Keratinocyte (primary cell): ENCODE measurements around the gene DUSP10. TPM values are rescaled to one million over a fixed set of nuclear protein-coding genes. Genes with fewer than 3 reads are reported as not detected.

Experiments used
- DNase-seq: peaks from one replicate; pipeline ENCODE4 v3.0.0-alpha.2; 2011; ENCODE audit warnings: low read depth, missing footprints, low spot score
- FAIRE-seq: peaks from 2 replicates; lab custom pipeline; 2011; peaks lifted over from hg19 to GRCh38; lab: Jason Lieb, UNC
- H2AFZ ChIP-seq: 2 replicates; pipeline ENCODE4 v1.6.0; 2012; ENCODE audit warnings: low read length, control low read depth, inconsistent platforms; ENCODE audit not compliant: control insufficient read depth
- H3K27ac ChIP-seq: 2 replicates; pipeline ENCODE4 v1.5.1; 2011; ENCODE audit warnings: low read length; ENCODE audit not compliant: control insufficient read depth, insufficient read depth
- H3K27me3 ChIP-seq: 3 replicates; pipeline ENCODE4 v1.6.0; 2011; ENCODE audit warnings: low read length; ENCODE audit not compliant: control insufficient read depth, insufficient read depth; ENCODE audit errors: extremely low read depth
- H3K36me3 ChIP-seq, 2 experiments: 2 replicates in 1 of 2; 3 replicates in 1 of 2; pipeline ENCODE4 v1.5.1; 2011; ENCODE audit warnings: low read length in 2 of 2, mild to moderate bottlenecking in 1 of 2; ENCODE audit not compliant: control insufficient read depth in 2 of 2, insufficient read depth in 2 of 2; ENCODE audit errors: extremely low read depth in 1 of 2
- H3K4me1 ChIP-seq: 3 replicates; pipeline ENCODE4 v1.5.1; 2011; ENCODE audit warnings: low read length; ENCODE audit not compliant: control insufficient read depth, insufficient read depth; ENCODE audit errors: extremely low read depth
- H3K4me2 ChIP-seq: 3 replicates; pipeline ENCODE4 v1.6.0; 2011; ENCODE audit warnings: low read depth, low read length; ENCODE audit not compliant: control insufficient read depth, insufficient read depth; ENCODE audit errors: extremely low read depth
- H3K4me3 ChIP-seq, 3 experiments: fragments of 200-600 bp in 1 of 3; sonication (generic) in 1 of 3; 2 replicates in 2 of 3; 3 replicates in 1 of 3; pipeline ENCODE4 v1.5.1; 2011 to 2016; ENCODE audit warnings: low read length in 3 of 3, mild to moderate bottlenecking in 3 of 3, control low read depth in 2 of 3, inconsistent platforms in 1 of 3, low read depth in 1 of 3, mixed read lengths in 1 of 3, mixed run types in 1 of 3, moderate library complexity in 1 of 3; ENCODE audit not compliant: control insufficient read depth in 2 of 3, insufficient read depth in 2 of 3; ENCODE audit errors: extremely low read depth in 1 of 3
- H3K79me2 ChIP-seq: 2 replicates; pipeline ENCODE4 v1.6.0; 2012; ENCODE audit warnings: low read length; ENCODE audit not compliant: control insufficient read depth, insufficient read depth
- H3K9ac ChIP-seq: 3 replicates; pipeline ENCODE4 v1.6.0; 2011; ENCODE audit warnings: low read length; ENCODE audit not compliant: control insufficient read depth, insufficient read depth; ENCODE audit errors: extremely low read depth
- H3K9me1 ChIP-seq: 3 replicates; pipeline ENCODE4 v1.6.0; 2011; ENCODE audit warnings: low read length; ENCODE audit not compliant: control insufficient read depth, insufficient read depth; ENCODE audit errors: extremely low read depth
- H3K9me3 ChIP-seq: 2 replicates; pipeline ENCODE4 v1.5.1; 2012; ENCODE audit warnings: low read depth, low read length; ENCODE audit not compliant: control insufficient read depth
- H4K20me1 ChIP-seq: 3 replicates; pipeline ENCODE4 v1.6.0; 2011; ENCODE audit warnings: low read length; ENCODE audit not compliant: control insufficient read depth, insufficient read depth; ENCODE audit errors: extremely low read depth
- CTCF ChIP-seq, 3 experiments: IDR thresholded peaks in 1 of 3; conservative IDR thresholded peaks in 1 of 3; optimal IDR thresholded peaks in 1 of 3; 2 replicates in 2 of 3; 3 replicates in 1 of 3; pipeline versions ENCODE3 to v1.5.1; 2011; ENCODE audit warnings: low read length in 3 of 3, mild to moderate bottlenecking in 3 of 3, moderate library complexity in 2 of 3, control low read depth in 1 of 3, inconsistent platforms in 1 of 3; ENCODE audit not compliant: insufficient read depth in 2 of 3; ENCODE audit errors: extremely low read depth in 1 of 3
- EZH2 ChIP-seq: IDR thresholded peaks from one replicate; pipeline ENCODE4 v1.6.1; 2012; ENCODE audit warnings: inconsistent platforms, mild to moderate bottlenecking, low read length, moderate library complexity
- dilution Hi-C: fragments of 300-500 bp; cut with MboI; formaldehyde crosslinking; loops from one replicate; pipeline ENCODE4 v1.7.0; 2020; ENCODE audit warnings: low sequenced_read_pairs; ENCODE audit not compliant: extremely low pct_ligation_motif_present
- polyA plus RNA-seq, 5 experiments: library from polyadenylated mRNA; depleted of rRNA in 3 of 5; stranded (reverse) in 3 of 5; stranded (forward) in 1 of 5; unstranded in 1 of 5; fragments of >200 nt; gene quantifications; 1 replicate in 1 of 5; 2 replicates in 3 of 5; 3 replicates in 1 of 5; pipeline versions ENCODE4 v1.2.1 to v1.2.3, GENCODE V29; 2011 to 2012; ENCODE audit warnings: missing spikeins in 2 of 5, low read depth in 1 of 5, low replicate concordance in 1 of 5

DUSP10 gene
- polyA plus RNA-seq, 1 donor (not counting 4 experiments of a cell fraction or from before 2014, with no cell fraction given): 15.1 TPM

GRCh38 chr1:221760911-221761310, 19.0 kb upstream of the DUSP10 start:
- TF ChIP-seq CTCF (optimal IDR thresholded peaks at IDR 0.05 in 1 of 3, IDR thresholded peaks at IDR 0.05 in 1 of 3, conservative IDR thresholded peaks at IDR 0.05 in 1 of 3; ENCODE audit: extremely low read depth in 1 of 3, insufficient read depth in 2 of 3, low read length in 3 of 3) (no peak), EZH2 (no peak)
- no peak for DNase-seq
- Histone ChIP-seq H3K9me3 (no peaks in the 10 kb centered on the region), H3K27me3 (no peaks in the 10 kb centered on the region), H3K27ac (no peak overlapping the region), H3K36me3 (no peaks in the 10 kb centered on the region), H3K79me2 (no peaks in the 10 kb centered on the region), H2AFZ (no peak overlapping the region), H4K20me1 (no peaks in the 10 kb centered on the region), H3K9ac (no peak overlapping the region), H3K9me1 (no peaks in the 10 kb centered on the region), H3K4me2 (no peak overlapping the region), H3K4me1 (peaks cover 19% of the 10 kb centered on the region), H3K4me3 (no peak overlapping the region)
- dilution Hi-C loops: no loop called here
- FAIRE-seq: no peak

GRCh38 chr1:221759436-221759835, 17.5 kb upstream of the DUSP10 start:
- H3K9ac ChIP-seq: no peak overlapping the region
- H3K9me3 ChIP-seq: no peaks in the 10 kb centered on the region
- H3K9me1 ChIP-seq: no peaks in the 10 kb centered on the region
- TF ChIP-seq EZH2 (no peak), CTCF (optimal IDR thresholded peaks at IDR 0.05 in 1 of 3, IDR thresholded peaks at IDR 0.05 in 1 of 3, conservative IDR thresholded peaks at IDR 0.05 in 1 of 3; ENCODE audit: extremely low read depth in 1 of 3, insufficient read depth in 2 of 3, low read length in 3 of 3) (no peak)
- no peaks in the 10 kb centered on the region for H3K27me3 ChIP-seq
- H4K20me1 ChIP-seq: no peaks in the 10 kb centered on the region
- peak overlapping the region; percentile 12 for H3K4me2 ChIP-seq
- no peak overlapping the region for H2AFZ ChIP-seq
- no peaks in the 10 kb centered on the region for H3K79me2 ChIP-seq
- FAIRE-seq: peak; percentile 26
- H3K27ac ChIP-seq: no peak overlapping the region
- dilution Hi-C loops: no loop called here
- no peaks in the 10 kb centered on the region for H3K36me3 ChIP-seq
- H3K4me3 ChIP-seq: no peak overlapping the region
- peaks cover 19% of the 10 kb centered on the region for H3K4me1 ChIP-seq
- DNase-seq: no peak
